ENCODE results near the gene ZNF385C.

DNA sequence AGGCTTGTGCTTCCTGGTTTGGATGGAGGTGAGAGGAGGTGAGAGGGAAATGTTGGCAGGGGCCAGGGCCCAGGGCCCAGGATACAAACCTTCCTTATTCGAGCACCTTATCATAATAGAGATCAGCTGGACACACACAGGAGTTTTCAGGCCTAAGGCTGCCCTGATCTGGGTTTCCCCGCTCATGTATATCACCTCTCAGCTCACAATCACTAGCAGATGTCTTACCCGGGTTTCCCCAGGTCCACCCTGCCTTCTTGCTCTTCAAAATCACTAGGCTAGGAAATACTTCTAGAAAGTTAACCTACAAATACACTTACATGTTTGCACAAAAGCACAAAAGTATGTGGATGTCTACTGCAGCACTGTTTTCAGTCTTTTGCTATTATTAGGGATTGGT, 28.6 kb upstream of the ZNF385C start:
- TF ChIP-seq, protein P1, sequence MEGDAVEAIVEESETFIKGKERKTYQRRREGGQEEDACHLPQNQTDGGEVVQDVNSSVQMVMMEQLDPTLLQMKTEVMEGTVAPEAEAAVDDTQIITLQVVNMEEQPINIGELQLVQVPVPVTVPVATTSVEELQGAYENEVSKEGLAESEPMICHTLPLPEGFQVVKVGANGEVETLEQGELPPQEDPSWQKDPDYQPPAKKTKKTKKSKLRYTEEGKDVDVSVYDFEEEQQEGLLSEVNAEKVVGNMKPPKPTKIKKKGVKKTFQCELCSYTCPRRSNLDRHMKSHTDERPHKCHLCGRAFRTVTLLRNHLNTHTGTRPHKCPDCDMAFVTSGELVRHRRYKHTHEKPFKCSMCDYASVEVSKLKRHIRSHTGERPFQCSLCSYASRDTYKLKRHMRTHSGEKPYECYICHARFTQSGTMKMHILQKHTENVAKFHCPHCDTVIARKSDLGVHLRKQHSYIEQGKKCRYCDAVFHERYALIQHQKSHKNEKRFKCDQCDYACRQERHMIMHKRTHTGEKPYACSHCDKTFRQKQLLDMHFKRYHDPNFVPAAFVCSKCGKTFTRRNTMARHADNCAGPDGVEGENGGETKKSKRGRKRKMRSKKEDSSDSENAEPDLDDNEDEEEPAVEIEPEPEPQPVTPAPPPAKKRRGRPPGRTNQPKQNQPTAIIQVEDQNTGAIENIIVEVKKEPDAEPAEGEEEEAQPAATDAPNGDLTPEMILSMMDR (IDR thresholded peaks at IDR 0.05; ENCODE audit: borderline replicate concordance, extremely low read depth, low read length, poor library complexity, severe bottlenecking) = no peak
- no peak for TF ChIP-seq EZH2 (IDR thresholded peaks at IDR 0.05; ENCODE audit: borderline replicate concordance, low read depth, low read length, severe bottlenecking)
